ENCODE results near the gene WFIKKN2. TPM values are rescaled to one million over a fixed set of nuclear protein-coding genes. Genes with fewer than 3 reads are reported as not detected.

WFIKKN2 gene
- total and polyA plus RNA-seq, 8 donors: 0.09 to 0.45 (median 0.15) TPM

GRCh38 chr17:50817838-50818237 is 17.5 kb upstream of the WFIKKN2 start:
- Histone ChIP-seq H3K27ac (no peak overlapping the region), H3K36me3 (no peaks in the 10 kb centered on the region), H3K27me3 (no peaks in the 10 kb centered on the region), H3K9me3 (no peaks in the 10 kb centered on the region), H3K4me1 (no peaks in the 10 kb centered on the region), H3K4me3 (no peak overlapping the region)
- peak in 2 of 4 donors; percentile 17 to 30 for ATAC-seq
- FAIRE-seq: no peak
- no peak for TF ChIP-seq CTCF (IDR thresholded peaks at IDR 0.05)
- intact Hi-C loops (cut with DNase I): no loop called here
- WGBS, 2 donors: 68 to 70% methylated on average over 7 of the region's 7 CpGs
- DNase-seq: no peak

GRCh38 chr17:50818261-50818660 is 17.1 kb upstream of the WFIKKN2 start:
- intact Hi-C loops (cut with DNase I): no loop called here
- Histone ChIP-seq H3K27ac (no peak overlapping the region), H3K4me3 (no peak overlapping the region), H3K9me3 (no peaks in the 10 kb centered on the region), H3K4me1 (no peaks in the 10 kb centered on the region), H3K36me3 (no peaks in the 10 kb centered on the region), H3K27me3 (no peaks in the 10 kb centered on the region)
- FAIRE-seq (no peak), DNase-seq (no peak), ATAC-seq (no peak)
- WGBS, 2 donors: 93% methylated on average over 4 of the region's 4 CpGs
- TF ChIP-seq CTCF (IDR thresholded peaks at IDR 0.05): no peak

GRCh38 chr17:50818921-50819657 is 16.3 kb upstream of the WFIKKN2 start:
- H3K9me3 ChIP-seq: no peaks in the 10 kb centered on the region
- WGBS, 2 donors: 68 to 72% methylated on average over 6 of the region's 6 CpGs
- no peak for TF ChIP-seq CTCF (IDR thresholded peaks at IDR 0.05)
- ATAC-seq (no peak), DNase-seq (no peak), FAIRE-seq (no peak)
- H3K4me1 ChIP-seq: no peaks in the 10 kb centered on the region
- no peak overlapping the region for H3K27ac ChIP-seq
- intact Hi-C loops (cut with DNase I): no loop called here
- no peak overlapping the region for H3K4me3 ChIP-seq
- H3K36me3 ChIP-seq: no peaks in the 10 kb centered on the region
- H3K27me3 ChIP-seq: no peaks in the 10 kb centered on the region

GRCh38 chr17:50820651-50821050 is 14.7 kb upstream of the WFIKKN2 start:
- H3K36me3 ChIP-seq: no peaks in the 10 kb centered on the region
- 85 to 86% methylated on average over 10 of the region's 10 CpGs for WGBS, 2 donors
- H3K27ac ChIP-seq: no peak overlapping the region
- intact Hi-C loops (cut with DNase I): no loop called here
- FAIRE-seq: no peak
- H3K4me1 ChIP-seq: no peaks in the 10 kb centered on the region
- no peaks in the 10 kb centered on the region for H3K27me3 ChIP-seq
- no peak for TF ChIP-seq CTCF (IDR thresholded peaks at IDR 0.05)
- H3K4me3 ChIP-seq: no peak overlapping the region
- no peaks in the 10 kb centered on the region for H3K9me3 ChIP-seq
- no peak for ATAC-seq
- DNase-seq: no peak

- H3K4me1 ChIP-seq: no peaks in the 10 kb centered on the region
These were observed 12.8 kb upstream of the WFIKKN2 start for GRCh38 chr17:50822550-50822949.

More at GRCh38 chr17:50822550-50822949, 12.8 kb upstream of the WFIKKN2 start:
- no peaks in the 10 kb centered on the region for H3K9me3 ChIP-seq
- no peak for TF ChIP-seq CTCF (IDR thresholded peaks at IDR 0.05)
- no peaks in the 10 kb centered on the region for H3K27me3 ChIP-seq
- WGBS, 2 donors: 90 to 91% methylated on average over 2 of the region's 2 CpGs
- no peak overlapping the region for H3K4me3 ChIP-seq
- H3K36me3 ChIP-seq: no peaks in the 10 kb centered on the region
- no peak overlapping the region for H3K27ac ChIP-seq
- intact Hi-C loops (cut with DNase I): no loop called here
- DNase-seq: no peak
- FAIRE-seq: no peak
- no peak for ATAC-seq
